GM19372 (cell line): ENCODE data around the gene TIMM10B.
"Not testable (repeated sequence)": the region's sequence is repeated elsewhere in the genome, so short reads cannot be mapped to it uniquely, and the experiment has no call there.

Experiments used
- ATAC-seq: cut with Tn5 transposase; IDR thresholded peaks from one replicate; pipeline ENCODE4 v1.9.1; 2021; ENCODE audit warnings: mild to moderate bottlenecking, low read depth, moderate library complexity; ENCODE audit not compliant: unreplicated experiment

Gene TIMM10B

DNA sequence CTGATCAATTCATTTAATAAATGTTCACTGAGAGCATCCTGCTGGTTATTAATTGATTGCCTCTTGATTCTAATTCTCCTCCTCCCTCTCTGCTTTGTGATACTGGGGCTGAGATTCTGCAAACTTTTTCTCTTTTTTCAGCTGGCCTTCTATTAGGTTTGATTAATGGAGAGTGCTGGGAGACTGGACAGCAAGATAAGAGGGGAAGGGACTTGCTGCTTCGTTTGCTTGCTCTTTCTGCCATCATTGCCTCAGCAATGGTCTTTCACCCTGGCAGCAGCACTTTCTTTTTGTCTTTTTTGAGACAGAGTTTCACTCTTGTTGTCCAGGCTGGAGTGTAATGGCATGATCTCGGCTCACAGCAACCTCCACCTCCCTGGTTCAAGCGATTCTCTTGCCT, 22.9 kb downstream of the TIMM10B start:
- ATAC-seq = no peak

DNA sequence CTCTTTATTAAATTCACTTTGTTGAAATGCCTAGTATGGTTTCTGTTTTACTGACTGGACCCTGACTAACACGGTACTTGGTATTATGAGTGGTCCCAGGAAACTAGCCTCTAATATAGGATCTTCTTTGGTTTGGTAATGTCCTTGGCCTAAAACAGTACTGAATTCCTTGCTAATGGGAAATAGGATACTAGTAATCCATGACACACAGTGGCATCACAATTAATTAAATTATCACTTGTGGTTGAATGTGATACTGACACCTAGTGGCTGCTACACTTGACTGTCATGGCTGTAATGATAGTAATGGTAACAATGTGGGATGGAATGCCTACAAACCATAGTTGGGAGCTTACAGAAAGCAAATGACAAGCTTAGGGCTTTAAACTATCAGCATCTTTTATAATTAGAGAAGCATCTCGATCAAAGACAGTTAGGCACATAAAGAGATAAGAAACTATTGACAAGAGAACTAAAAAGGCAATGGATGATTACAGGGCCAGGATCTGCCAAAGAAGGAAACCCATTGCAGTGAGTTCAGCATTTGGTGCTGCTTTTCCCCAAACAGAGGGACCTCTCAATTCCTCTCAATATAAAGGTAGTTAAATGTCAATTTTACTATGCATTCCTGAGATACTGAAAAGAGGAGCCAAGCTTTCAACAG, 24.4 kb downstream of the TIMM10B start:
- no peak for ATAC-seq

DNA sequence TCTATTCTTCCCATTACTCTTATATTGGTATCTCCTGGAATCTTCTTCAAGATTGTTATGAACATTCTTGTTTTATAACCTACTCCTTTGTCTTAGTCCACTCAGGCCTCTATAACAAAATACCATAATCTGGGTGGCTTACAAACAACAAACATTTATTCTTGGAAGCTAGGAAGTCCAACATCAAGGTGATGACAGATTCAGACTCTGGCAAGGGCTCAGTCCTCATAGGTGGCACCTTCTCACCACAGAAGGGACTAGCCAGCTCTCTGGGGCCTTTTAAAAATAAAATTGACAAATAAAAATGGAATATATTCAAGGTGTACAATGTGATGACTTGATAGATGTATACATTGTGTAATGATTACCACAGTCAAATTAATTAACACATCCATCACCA, 35.6 kb downstream of the TIMM10B start:
- ATAC-seq = no peak

DNA sequence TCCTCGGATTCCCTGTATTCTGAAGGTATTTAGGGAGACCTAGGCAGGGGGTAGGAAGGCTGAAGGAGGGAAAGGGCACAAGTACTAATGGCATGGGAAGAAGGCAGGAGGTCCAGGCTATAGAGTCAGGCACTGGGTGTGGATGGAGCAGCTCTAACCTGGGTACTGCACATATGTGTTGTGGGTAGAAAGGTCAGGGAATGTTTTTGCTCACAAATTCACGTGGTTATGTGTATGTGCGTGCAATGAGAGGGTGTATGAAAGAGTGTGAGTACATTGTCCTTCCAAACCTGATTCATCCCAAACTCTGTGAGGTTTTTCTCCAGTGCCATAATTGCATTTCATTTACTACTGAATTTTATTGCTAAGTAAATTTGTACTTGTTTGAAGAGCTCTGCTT, 39.0 kb downstream of the TIMM10B start:
- no peak for ATAC-seq

DNA sequence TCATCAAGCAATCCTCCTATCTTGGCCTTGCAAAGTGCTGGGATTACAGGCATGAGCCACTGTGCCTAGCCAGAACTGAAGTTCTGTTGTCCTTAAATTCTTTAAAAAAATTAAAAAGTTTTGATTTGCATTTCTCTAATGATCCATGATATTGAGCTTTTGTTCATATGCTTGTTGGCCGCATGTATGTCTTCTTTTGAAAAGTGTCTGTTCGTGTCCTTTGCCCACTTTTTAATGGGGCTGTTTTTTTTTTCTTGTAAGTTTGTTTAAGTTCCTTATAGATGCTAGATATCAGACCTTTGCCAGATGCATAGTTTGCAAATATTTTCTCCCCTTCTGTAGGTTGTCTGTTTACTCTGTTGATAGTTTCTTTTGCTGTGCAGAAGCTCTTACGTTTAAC, 40.6 kb downstream of the TIMM10B start:
- ATAC-seq = not testable (repeated sequence)

DNA sequence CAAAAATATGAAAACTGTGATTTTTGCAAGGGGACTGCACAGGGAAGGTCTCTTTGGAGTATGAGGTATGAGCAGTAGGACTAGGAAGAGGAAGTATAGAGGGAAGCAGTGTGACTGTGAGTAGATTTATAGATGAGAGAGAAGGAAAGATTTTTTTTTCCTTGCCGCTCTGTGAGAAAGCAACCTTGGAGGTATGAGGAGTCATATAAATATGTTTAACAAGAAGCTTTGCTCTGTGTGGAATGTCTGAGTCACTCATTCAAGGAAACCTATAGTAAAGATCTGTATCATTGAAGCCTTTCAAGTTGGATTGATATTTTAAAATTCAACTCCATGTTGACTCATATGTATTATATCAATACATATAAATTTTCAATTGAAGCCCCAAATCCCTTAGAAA, 42.0 kb downstream of the TIMM10B start:
- no peak for ATAC-seq

DNA sequence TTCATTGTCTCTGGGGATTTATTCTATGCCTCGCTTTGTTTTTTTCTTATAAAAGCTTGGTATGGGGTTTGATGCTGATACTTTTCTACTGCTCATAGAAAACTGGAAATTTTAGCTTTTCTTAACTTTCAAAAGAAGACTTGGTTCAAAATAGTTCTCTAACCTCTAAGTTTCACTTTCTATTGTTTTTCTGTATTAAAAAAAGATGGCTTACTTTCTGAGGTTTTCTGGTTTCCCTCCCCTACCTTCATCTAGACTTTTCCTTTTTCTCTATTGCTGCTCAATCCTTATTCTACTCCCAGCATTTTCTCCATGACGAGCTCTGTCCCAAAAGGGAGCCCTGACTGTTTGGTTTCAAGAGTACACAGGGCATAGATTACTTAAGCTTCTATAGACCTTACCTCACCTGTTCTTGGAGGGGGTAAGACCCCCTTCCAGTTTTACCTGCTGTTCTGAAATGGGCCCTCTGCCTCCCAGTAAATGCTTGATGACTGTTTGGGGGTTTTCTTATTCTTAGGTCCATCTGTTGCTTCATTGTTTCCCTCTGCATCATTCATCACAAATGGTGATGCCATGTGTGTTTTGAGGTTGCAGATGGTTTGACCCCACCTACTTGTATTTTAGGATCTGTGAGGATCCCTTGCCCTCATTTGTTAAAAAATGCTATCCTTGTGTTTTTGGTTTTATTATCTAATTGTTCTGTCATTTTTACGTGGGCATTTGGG, 45.3 kb downstream of the TIMM10B start:
- no peak for ATAC-seq

DNA sequence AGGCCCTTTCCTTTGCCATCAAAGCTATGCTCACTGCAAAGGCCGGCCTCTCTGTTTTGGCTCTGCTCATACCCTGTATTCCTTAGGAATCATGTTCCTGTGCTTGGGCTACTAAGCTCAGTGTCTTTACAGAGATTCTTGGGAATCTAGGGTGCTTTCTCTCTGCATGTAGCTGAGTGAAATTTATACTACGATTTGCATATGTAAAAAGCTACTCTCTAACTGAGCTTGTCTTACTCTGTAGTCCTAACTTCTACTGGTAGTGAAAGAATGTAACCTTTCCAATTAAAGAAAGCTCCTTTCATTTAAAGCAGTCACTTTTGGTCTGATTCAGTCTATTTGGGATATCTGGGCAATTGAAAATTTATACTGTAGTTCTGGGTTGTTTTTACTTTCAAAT, 48.0 kb downstream of the TIMM10B start:
- ATAC-seq = no peak

DNA sequence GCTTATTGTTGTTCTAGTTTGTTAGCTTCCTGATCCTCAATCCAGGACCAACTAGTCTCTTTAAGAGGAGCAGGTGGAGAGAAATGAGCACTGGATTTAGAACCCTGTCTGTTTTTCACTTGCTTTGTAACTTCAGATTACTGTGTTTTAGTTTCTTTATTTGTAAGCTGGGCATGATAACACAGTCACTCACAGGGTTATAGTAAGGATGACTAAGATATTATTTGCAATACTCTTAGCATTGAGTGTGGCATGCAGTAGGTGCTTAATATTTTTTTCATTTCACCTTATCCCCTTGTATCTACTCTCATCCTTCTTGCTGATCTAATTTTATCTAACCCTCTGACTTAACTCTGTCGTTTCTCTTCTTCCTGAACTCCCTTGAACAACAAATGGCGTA, 49.5 kb downstream of the TIMM10B start:
- ATAC-seq = no peak

DNA sequence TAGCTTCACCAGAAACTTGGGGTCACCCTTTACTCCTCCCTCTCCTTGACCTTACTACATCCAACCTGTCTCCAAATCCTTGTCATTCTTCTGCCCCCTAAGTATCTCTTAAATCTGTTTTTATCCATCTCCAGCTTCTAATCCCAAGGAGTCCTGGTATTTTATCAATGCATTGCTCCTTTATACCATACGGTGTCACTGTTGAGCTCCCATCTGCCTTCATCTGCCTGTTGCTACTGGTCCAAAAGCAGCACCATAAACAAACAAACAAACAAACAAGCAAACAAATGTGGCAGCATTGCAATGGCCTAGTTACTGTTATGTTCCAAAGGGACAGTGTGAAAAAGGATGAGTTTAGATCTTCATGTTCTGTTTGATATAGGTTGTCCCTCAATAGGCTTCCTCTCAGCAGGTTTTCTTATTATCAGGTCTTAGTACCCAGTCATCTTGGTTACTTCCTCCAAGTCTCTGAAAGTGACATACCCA, 50.0 kb downstream of the TIMM10B start:
- ATAC-seq = no peak
